NT2/D1 (cell line): ENCODE measurements around the gene KHDRBS1.

Experiments used
- SUZ12 ChIP-seq: IDR thresholded peaks from 2 replicates; pipeline ENCODE4 v1.6.1; 2011; ENCODE audit not compliant: insufficient read length, insufficient read depth; ENCODE audit errors: extremely low read depth
- YY1 ChIP-seq: IDR thresholded peaks from 2 replicates; pipeline ENCODE4 v1.6.1; 2011; ENCODE audit not compliant: insufficient read length, insufficient read depth
- ZNF274 ChIP-seq: IDR thresholded peaks from 2 replicates; pipeline ENCODE4 v1.6.1; 2011; ENCODE audit warnings: mild to moderate bottlenecking, low read depth, low read length

GRCh38 chr1:32062867-32063230, 49.2 kb downstream of the KHDRBS1 start:
- no peak for TF ChIP-seq YY1
- TF ChIP-seq ZNF274, result no peak
- no peak for TF ChIP-seq SUZ12
